Gastroesophageal sphincter (tissue), 4 donors: ENCODE results near the gene MYBPC1. TPM values are rescaled to one million over a fixed set of nuclear protein-coding genes. Genes with fewer than 3 reads are reported as not detected.

ENCODE experiments used
- ATAC-seq: fragments of 150-250 bp; one replicate; pipeline ENCODE4 v1.9.1; 2016; ENCODE audit warnings: mild to moderate bottlenecking, moderate library complexity
- H3K27ac ChIP-seq, 4 donors: fragments of 200-600 bp; sonication (generic) in 3 of 4; 1 replicate in 3 of 4; 2 replicates in 1 of 4; pipeline ENCODE4 v1.5.1; 2016 to 2019
- H3K27me3 ChIP-seq: fragments of 200-600 bp; sonication (generic); one replicate; pipeline ENCODE4 v1.5.1; 2019
- H3K36me3 ChIP-seq, 2 donors: fragments of 200-600 bp; sonication (generic); one replicate each; pipeline ENCODE4 v1.5.1; 2019; ENCODE audit warnings: control low read depth in 1 of 2
- H3K4me1 ChIP-seq, 3 donors: fragments of 200-600 bp; sonication (generic); 1 replicate in 2 of 3; 2 replicates in 1 of 3; pipeline ENCODE4 v1.5.1; 2016 to 2019; ENCODE audit warnings: control low read depth in 2 of 3
- H3K4me3 ChIP-seq, 2 donors: fragments of 200-600 bp; sonication (generic); one replicate each; pipeline ENCODE4 v1.5.1; 2019; ENCODE audit warnings: mild to moderate bottlenecking in 1 of 2, moderate library complexity in 1 of 2
- H3K9me3 ChIP-seq, 3 donors: fragments of 200-600 bp; sonication (generic); one replicate each; pipeline ENCODE4 v1.5.1; 2017 to 2019; ENCODE audit warnings: control low read depth in 2 of 3
- EP300 ChIP-seq: sonication (generic); formaldehyde crosslinking; IDR thresholded peaks from one replicate; pipeline ENCODE4 v1.6.1; 2017; ENCODE audit warnings: antibody characterized with exemption, mild to moderate bottlenecking
- POLR2A ChIP-seq, 2 donors: fragments of 450-650 bp; IDR thresholded peaks; one replicate each; pipeline ENCODE4 v1.6.1; 2017; ENCODE audit warnings: antibody characterized with exemption in 2 of 2, mild to moderate bottlenecking in 2 of 2, moderate library complexity in 1 of 2
- POLR2AphosphoS5 ChIP-seq: sonication (generic); formaldehyde crosslinking; IDR thresholded peaks from one replicate; pipeline ENCODE4 v1.6.1; 2017; ENCODE audit warnings: antibody characterized with exemption
- WGBS, 2 donors: methylation state at CpG; one replicate each; pipeline ENCODE4 v1.1.5; 2018; ENCODE audit warnings: low coverage in 1 of 2; 5-methylcytosine and 5-hydroxymethylcytosine counted together
- total RNA-seq, 4 donors: library from RNA; depleted of rRNA; stranded (reverse); fragments of >200 nt; gene quantifications; one replicate each; pipeline ENCODE4 v1.1.0, GENCODE V29; 2016
- TF ChIP-seq, protein P1 (sequence below), 4 experiments: fragments of 200-600 bp in 2 of 4; fragments of 450-650 bp in 2 of 4; sonication (generic) in 1 of 4; IDR thresholded peaks; one replicate each; pipeline ENCODE4 v1.5.1; 2017 to 2019; ENCODE audit warnings: antibody characterized with exemption in 4 of 4, mild to moderate bottlenecking in 2 of 4, moderate library complexity in 2 of 4

MYBPC1 gene
- total RNA-seq, 4 donors from 2014 or later: 0.15 TPM; not detected in 3

DNA sequence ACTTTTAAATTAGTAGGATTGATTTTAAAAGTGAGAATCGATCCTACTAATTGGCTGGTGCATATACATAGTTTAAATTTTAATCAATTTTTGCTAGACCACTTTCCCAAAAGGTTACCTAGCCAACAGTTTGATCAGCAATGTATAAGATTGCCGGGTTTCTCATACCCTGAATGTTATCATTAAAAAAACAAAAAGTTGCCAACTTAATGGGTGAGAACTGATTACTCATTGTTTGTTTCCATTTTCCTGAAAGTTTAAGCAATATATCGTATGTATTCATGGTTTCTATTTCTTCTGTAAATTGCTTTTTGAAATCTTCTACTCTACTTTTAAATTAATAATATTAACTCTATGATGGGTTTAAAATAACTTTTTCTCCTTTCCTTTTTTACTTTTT lies 4.4 kb upstream of the MYBPC1 start:
- no peak for ATAC-seq
- Histone ChIP-seq H3K4me1 (no peaks in the 10 kb centered on the region), H3K9me3 (no peaks in the 10 kb centered on the region), H3K27ac (no peak overlapping the region), H3K27me3 (no peaks in the 10 kb centered on the region), H3K36me3 (no peaks in the 10 kb centered on the region), H3K4me3 (no peak overlapping the region)
- TF ChIP-seq POLR2A (IDR thresholded peaks at IDR 0.05): no peak
- no peak for TF ChIP-seq EP300
- no peak for TF ChIP-seq POLR2AphosphoS5
- TF ChIP-seq, protein P1, sequence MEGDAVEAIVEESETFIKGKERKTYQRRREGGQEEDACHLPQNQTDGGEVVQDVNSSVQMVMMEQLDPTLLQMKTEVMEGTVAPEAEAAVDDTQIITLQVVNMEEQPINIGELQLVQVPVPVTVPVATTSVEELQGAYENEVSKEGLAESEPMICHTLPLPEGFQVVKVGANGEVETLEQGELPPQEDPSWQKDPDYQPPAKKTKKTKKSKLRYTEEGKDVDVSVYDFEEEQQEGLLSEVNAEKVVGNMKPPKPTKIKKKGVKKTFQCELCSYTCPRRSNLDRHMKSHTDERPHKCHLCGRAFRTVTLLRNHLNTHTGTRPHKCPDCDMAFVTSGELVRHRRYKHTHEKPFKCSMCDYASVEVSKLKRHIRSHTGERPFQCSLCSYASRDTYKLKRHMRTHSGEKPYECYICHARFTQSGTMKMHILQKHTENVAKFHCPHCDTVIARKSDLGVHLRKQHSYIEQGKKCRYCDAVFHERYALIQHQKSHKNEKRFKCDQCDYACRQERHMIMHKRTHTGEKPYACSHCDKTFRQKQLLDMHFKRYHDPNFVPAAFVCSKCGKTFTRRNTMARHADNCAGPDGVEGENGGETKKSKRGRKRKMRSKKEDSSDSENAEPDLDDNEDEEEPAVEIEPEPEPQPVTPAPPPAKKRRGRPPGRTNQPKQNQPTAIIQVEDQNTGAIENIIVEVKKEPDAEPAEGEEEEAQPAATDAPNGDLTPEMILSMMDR (IDR thresholded peaks at IDR 0.05): no peak
- 50 to 52% methylated on average over 3 of the region's 3 CpGs for WGBS, 2 donors

DNA sequence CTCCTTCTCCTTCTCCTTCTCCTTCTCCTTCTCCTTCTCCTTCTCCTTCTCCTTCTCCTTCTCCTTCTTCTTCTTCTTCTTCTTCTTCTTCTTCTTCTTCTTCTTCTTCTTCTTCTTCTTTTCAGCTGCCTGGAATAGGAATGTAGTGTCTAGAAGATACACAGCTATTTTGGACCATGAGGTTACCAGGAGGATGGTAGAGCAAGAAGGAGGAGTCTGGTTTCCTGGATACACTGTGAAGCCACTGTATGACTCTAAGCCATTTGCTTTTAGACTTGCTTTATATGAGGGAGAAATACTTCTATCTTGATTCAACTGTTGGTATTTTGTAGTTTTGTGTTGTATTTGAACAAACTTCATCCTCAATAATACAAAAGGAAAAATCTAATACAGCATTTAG lies 3.0 kb upstream of the MYBPC1 start:
- no peaks in the 10 kb centered on the region for H3K36me3 ChIP-seq
- no peaks in the 10 kb centered on the region for H3K27me3 ChIP-seq
- ATAC-seq: no peak
- no peak overlapping the region for H3K27ac ChIP-seq
- no peak for TF ChIP-seq POLR2A (IDR thresholded peaks at IDR 0.05)
- no peak for TF ChIP-seq POLR2AphosphoS5
- TF ChIP-seq, protein P1 (IDR thresholded peaks at IDR 0.05): no peak
- TF ChIP-seq EP300: no peak
- no peaks in the 10 kb centered on the region for H3K4me1 ChIP-seq
- H3K4me3 ChIP-seq: no peak overlapping the region
- H3K9me3 ChIP-seq: no peaks in the 10 kb centered on the region

DNA sequence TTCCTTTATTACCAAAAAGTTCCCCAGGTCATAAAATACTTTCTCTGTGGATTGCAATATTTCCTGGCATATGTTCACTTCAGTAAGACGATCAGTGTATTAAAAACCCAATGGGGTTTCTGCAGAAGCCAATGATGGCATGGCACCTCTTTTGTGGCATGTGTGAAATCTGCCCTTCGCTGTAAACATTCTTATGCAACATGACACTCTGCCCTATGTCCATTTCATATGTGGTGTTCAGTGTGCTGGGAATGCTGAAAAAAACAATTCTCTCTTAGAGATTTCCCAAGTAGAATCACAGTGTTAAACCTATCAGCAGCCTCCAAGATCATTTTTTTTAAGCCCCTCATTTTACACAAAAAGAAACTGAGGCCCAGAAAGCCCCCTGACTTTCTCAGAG lies 2.3 kb upstream of the MYBPC1 start:
- H3K9me3 ChIP-seq: no peaks in the 10 kb centered on the region
- no peak for ATAC-seq
- no peaks in the 10 kb centered on the region for H3K27me3 ChIP-seq
- WGBS, 2 donors: 77 to 80% methylated on average over 2 of the region's 2 CpGs
- no peak overlapping the region for H3K27ac ChIP-seq
- no peaks in the 10 kb centered on the region for H3K4me1 ChIP-seq
- TF ChIP-seq EP300: no peak
- TF ChIP-seq, protein P1 (IDR thresholded peaks at IDR 0.05): no peak
- no peak for TF ChIP-seq POLR2AphosphoS5
- TF ChIP-seq POLR2A (IDR thresholded peaks at IDR 0.05): no peak
- H3K36me3 ChIP-seq: no peaks in the 10 kb centered on the region
- no peak overlapping the region for H3K4me3 ChIP-seq

DNA sequence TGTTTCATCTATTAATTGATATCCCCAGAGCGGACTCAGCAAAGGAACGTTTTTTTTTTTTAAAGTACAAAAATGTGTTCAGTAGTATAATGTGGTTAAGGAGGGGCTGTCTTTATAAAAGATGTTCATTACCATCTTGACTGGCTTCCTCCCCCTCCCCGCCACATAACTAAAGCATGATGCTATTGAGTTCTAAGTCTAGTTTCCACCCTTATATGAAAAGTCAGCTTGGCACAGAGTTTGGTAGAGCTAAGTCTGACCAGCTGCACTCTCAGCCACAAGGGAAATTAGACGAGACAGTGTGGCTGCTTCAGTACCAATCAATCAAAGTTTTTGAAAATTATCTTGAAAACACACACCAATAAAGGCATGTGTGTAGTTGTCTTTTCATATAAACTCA lies 1.9 kb upstream of the MYBPC1 start:
- Histone ChIP-seq H3K36me3 (no peaks in the 10 kb centered on the region), H3K4me1 (no peaks in the 10 kb centered on the region), H3K4me3 (no peak overlapping the region), H3K9me3 (no peaks in the 10 kb centered on the region), H3K27me3 (no peaks in the 10 kb centered on the region), H3K27ac (no peak overlapping the region)
- WGBS, 2 donors: 50 to 57% methylated on average over 4 of the region's 4 CpGs
- TF ChIP-seq POLR2A (IDR thresholded peaks at IDR 0.05) (no peak), EP300 (no peak), POLR2AphosphoS5 (no peak)
- TF ChIP-seq, protein P1 (IDR thresholded peaks at IDR 0.05): no peak
- no peak for ATAC-seq

DNA sequence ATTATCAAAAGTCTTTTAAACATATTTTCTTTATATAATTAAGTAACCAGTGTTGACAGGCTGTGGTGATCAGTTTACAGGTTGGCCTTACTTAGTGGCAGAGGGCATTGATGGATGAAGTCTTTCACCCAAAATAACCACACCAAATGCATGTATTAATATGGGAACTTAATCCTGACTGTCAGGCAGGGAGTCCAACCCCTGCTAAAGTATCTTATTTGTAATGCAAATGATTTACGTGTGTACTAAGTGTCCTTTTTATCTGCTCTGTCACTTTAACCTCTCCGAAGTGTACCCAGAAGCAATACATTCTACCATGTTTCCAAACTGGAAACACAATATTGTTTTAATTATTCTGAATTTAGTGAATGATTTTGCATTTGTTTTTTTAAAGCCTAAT lies 1.4 kb downstream of the MYBPC1 start:
- Histone ChIP-seq H3K9me3 (no peaks in the 10 kb centered on the region), H3K4me1 (no peaks in the 10 kb centered on the region), H3K27me3 (no peaks in the 10 kb centered on the region), H3K27ac (no peak overlapping the region), H3K4me3 (no peak overlapping the region), H3K36me3 (no peaks in the 10 kb centered on the region)
- no peak for ATAC-seq
- 41 to 56% methylated on average over 2 of the region's 2 CpGs for WGBS, 2 donors
- no peak for TF ChIP-seq EP300

DNA sequence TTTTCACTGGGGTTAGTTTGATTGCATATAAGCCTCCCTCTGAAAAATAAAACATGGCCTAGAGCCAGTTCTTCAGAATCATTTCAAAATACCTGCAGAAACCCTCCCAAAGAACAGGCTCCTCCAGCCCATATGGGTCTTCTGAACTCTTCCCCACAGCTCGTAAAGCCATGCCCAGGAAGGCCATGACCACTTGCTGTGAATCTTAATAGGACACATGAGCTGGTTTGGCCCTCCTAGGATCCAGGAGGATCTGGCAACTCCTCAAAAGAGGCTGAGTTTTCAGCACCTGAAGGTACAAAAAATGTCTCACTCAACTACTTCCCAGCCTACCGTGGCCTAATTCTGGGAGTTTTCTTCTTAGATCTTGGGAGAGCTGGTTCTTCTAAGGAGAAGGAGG lies 2.4 kb downstream of the MYBPC1 start:
- H3K36me3 ChIP-seq: no peaks in the 10 kb centered on the region
- no peaks in the 10 kb centered on the region for H3K4me1 ChIP-seq
- H3K27me3 ChIP-seq: no peaks in the 10 kb centered on the region
- no peak overlapping the region for H3K4me3 ChIP-seq
- WGBS, 2 donors: 45 to 82% methylated on average over 1 to 2 of the region's 2 CpGs
- TF ChIP-seq POLR2AphosphoS5: no peak
- TF ChIP-seq POLR2A (IDR thresholded peaks at IDR 0.05): no peak
- TF ChIP-seq EP300: no peak
- TF ChIP-seq, protein P1 (IDR thresholded peaks at IDR 0.05): no peak
- no peaks in the 10 kb centered on the region for H3K9me3 ChIP-seq
- no peak overlapping the region for H3K27ac ChIP-seq
- ATAC-seq: no peak
